Smooth muscle cell (in vitro differentiated cells): ENCODE measurements around the gene TMEM150A. TPM values are rescaled to one million over a fixed set of nuclear protein-coding genes. Genes with fewer than 3 reads are reported as not detected.
"Not testable (repeated sequence)": the region's sequence is repeated elsewhere in the genome, so short reads cannot be mapped to it uniquely, and the experiment has no call there.

ENCODE experiments used
- DNase-seq: peaks from one replicate; lab custom pipeline; 2025; ENCODE audit not compliant: unreplicated experiment; lab: John Stamatoyannopoulos, UW
- H2AFZ ChIP-seq: fragments of 200-600 bp; sonication (generic); 2 replicates; pipeline ENCODE4 v1.6.0; 2016; ENCODE audit warnings: antibody characterized with exemption, low read depth, mild to moderate bottlenecking
- H3F3A ChIP-seq: fragments of 200-600 bp; sonication (generic); 2 replicates; pipeline ENCODE4 v1.6.0; 2017; ENCODE audit warnings: antibody characterized with exemption, low read depth
- H3K27ac ChIP-seq: fragments of 200-600 bp; sonication (generic); 2 replicates; pipeline ENCODE4 v1.5.1; 2016; ENCODE audit warnings: low read depth, mild to moderate bottlenecking
- H3K27me3 ChIP-seq: fragments of 200-600 bp; sonication (generic); 2 replicates; pipeline ENCODE4 v1.6.1; 2016; ENCODE audit warnings: low read depth, mild to moderate bottlenecking
- H3K36me3 ChIP-seq: fragments of 200-600 bp; sonication (generic); 2 replicates; pipeline ENCODE4 v1.5.1; 2016; ENCODE audit warnings: low read depth
- H3K4me1 ChIP-seq: fragments of 200-600 bp; sonication (generic); 2 replicates; pipeline ENCODE4 v1.5.1; 2016; ENCODE audit warnings: low read depth
- H3K4me2 ChIP-seq: fragments of 200-600 bp; sonication (generic); 2 replicates; pipeline ENCODE4 v1.6.0; 2016; ENCODE audit warnings: mild to moderate bottlenecking
- H3K4me3 ChIP-seq: fragments of 200-600 bp; sonication (generic); 2 replicates; pipeline ENCODE4 v1.5.1; 2016; ENCODE audit warnings: mild to moderate bottlenecking
- H3K79me2 ChIP-seq: fragments of 200-600 bp; sonication (generic); 2 replicates; pipeline ENCODE4 v1.6.0; 2016; ENCODE audit warnings: low read depth, mild to moderate bottlenecking
- H3K9ac ChIP-seq: fragments of 200-600 bp; sonication (generic); 2 replicates; pipeline ENCODE4 v1.6.0; 2016; ENCODE audit warnings: low read depth
- H3K9me3 ChIP-seq: fragments of 200-600 bp; sonication (generic); replicated peaks from 2 replicates; pipeline ENCODE4 v1.5.1; 2016; ENCODE audit warnings: low read depth
- H4K20me1 ChIP-seq: fragments of 200-600 bp; sonication (generic); 2 replicates; pipeline ENCODE4 v1.6.0; 2016; ENCODE audit warnings: low read depth
- CTCF ChIP-seq: fragments of 200-600 bp; sonication (generic); IDR thresholded peaks from 2 replicates; pipeline ENCODE4 v1.5.1; 2017; ENCODE audit warnings: borderline replicate concordance, mild to moderate bottlenecking, antibody characterized with exemption; ENCODE audit not compliant: insufficient read depth, poor library complexity, severe bottlenecking
- WGBS: methylation state at CpG from one replicate; pipeline ENCODE4 v1.1.7; 2016; ENCODE audit warnings: low lambda C conversion rate; 5-methylcytosine and 5-hydroxymethylcytosine counted together
- polyA plus RNA-seq: library from polyadenylated mRNA; unstranded; fragments of >200 nt; fragmentation: Nextera tagmentation; extraction: Ambion mirVana; gene quantifications from 2 replicates; pipeline ENCODE4 v1.2.1, GENCODE V29; 2016
- total RNA-seq: library from RNA; depleted of rRNA; stranded (reverse); fragments of >200 nt; gene quantifications from 2 replicates; pipeline ENCODE4 v1.2.3, GENCODE V29; 2014

The TMEM150A gene
- total and polyA plus RNA-seq, 2 experiments from 2014 or later, result 7.7 to 20.0 TPM

DNA sequence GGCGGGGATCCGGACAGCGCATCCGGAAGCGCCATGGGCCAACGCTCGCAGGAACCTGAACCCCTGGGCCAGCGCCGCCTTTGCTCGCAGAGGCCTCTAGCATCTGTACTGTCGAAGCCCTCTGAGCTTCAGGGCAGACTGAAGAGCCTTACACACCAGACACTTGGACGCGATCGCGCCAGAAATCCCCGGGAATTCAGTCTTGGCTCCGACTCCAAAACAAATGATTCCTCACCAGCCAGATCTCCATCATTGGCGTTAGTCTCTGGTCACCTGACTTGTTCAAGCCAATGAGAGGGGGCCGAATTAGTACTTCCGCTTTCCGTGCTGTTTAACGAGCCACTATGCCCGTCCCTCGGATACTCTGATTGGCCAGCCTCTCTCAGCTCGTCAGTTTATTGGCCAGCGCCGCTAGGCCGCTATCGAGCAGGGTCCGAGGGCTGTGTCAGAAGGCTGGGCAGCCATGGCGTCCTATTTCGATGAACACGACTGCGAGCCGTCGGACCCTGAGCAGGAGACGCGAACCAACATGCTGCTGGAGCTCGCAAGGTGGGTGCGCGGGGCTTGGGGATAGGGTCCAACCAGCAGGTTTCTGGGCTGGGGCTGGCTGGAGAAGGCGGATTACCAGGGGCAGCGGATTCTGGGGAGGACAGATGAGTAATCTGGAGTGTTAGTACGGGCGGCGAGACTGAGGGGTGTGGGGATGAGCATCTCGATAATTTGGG, 7.0 kb downstream of the TMEM150A start, which contains the start of gene RNF181:
Gene RNF181, plus strand, starts transcription at position 445 of the 725 bp plus-strand sequence. Its CDS starts 19 bp downstream, at position 464.
- Histone ChIP-seq H4K20me1 (peaks cover 15% of the 10 kb centered on the region), H3K27me3 (no peaks in the 10 kb centered on the region), H3K4me2 (peak within 1 kb of the TSS; percentile 86), H3K4me3 (peak within 1 kb of the TSS; percentile 66), H3K9ac (peak within 1 kb of the TSS; percentile 82), H3K79me2 (peaks cover 18% of the 10 kb centered on the region), H3K36me3 (no peaks in the 10 kb centered on the region), H3F3A (peaks cover 7% of the 10 kb centered on the region), H3K9me3 (no peaks in the 10 kb centered on the region), H3K27ac (peak within 1 kb of the TSS; percentile 80), H3K4me1 (peaks cover 9% of the 10 kb centered on the region), H2AFZ (peak within 1 kb of the TSS; percentile 64)
- TF ChIP-seq CTCF, result no peak
- WGBS, result under 1% methylated on average over 47 of the region's 47 CpGs
- DNase-seq, result peak; percentile 68

- H3K9ac ChIP-seq, result peak overlapping the region; percentile 67
- peak overlapping the region; percentile 80 for H3K27ac ChIP-seq
- H3F3A ChIP-seq, result peaks cover 7% of the 10 kb centered on the region
- no peaks in the 10 kb centered on the region for H3K27me3 ChIP-seq
- peaks cover 18% of the 10 kb centered on the region for H3K79me2 ChIP-seq
- peak overlapping the region; percentile 66 for H3K4me3 ChIP-seq
- peak overlapping the region; percentile 64 for H2AFZ ChIP-seq
- peaks cover 9% of the 10 kb centered on the region for H3K4me1 ChIP-seq
- no peak for DNase-seq
- WGBS, result 29% methylated on average over 13 of the region's 13 CpGs
- H3K36me3 ChIP-seq, result no peaks in the 10 kb centered on the region
- H4K20me1 ChIP-seq, result peaks cover 15% of the 10 kb centered on the region
- no peak for TF ChIP-seq CTCF
- H3K4me2 ChIP-seq, result peak overlapping the region; percentile 83
- no peaks in the 10 kb centered on the region for H3K9me3 ChIP-seq
Measured at GRCh38 chr2:85594715-85595300, 7.7 kb downstream of the TMEM150A start.

DNA sequence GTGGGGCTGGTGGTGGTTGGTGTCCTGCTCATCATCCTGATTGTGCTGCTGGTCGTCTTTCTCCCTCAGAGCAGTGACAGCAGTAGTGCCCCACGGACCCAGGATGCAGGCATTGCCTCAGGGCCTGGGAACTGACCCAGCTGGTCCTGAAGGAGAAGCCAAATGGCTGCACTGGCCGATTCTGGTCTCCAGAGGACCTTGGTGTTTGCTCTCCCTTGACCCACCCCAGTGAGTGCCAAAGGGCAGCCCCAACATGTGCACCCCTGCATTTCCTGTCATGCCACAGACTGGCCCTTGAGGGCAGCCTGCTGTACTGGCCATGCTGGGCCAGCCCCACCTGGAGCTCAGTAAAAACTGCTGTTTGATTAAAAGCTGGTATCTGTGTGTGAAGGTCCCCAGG, 9.5 kb downstream of the TMEM150A start:
- WGBS, result 74% methylated on average over 3 of the region's 3 CpGs
- H3K9ac ChIP-seq, result no peak overlapping the region
- H2AFZ ChIP-seq, result no peak overlapping the region
- peaks cover 9% of the 10 kb centered on the region for H3K4me1 ChIP-seq
- H3K9me3 ChIP-seq, result no peaks in the 10 kb centered on the region
- H3K4me2 ChIP-seq, result no peak overlapping the region
- H4K20me1 ChIP-seq, result peaks cover 15% of the 10 kb centered on the region
- H3K79me2 ChIP-seq, result peaks cover 18% of the 10 kb centered on the region
- peaks cover 7% of the 10 kb centered on the region for H3F3A ChIP-seq
- no peak overlapping the region for H3K4me3 ChIP-seq
- no peak for DNase-seq
- no peak for TF ChIP-seq CTCF
- no peaks in the 10 kb centered on the region for H3K36me3 ChIP-seq
- H3K27ac ChIP-seq, result no peak overlapping the region
- H3K27me3 ChIP-seq, result no peaks in the 10 kb centered on the region

DNA sequence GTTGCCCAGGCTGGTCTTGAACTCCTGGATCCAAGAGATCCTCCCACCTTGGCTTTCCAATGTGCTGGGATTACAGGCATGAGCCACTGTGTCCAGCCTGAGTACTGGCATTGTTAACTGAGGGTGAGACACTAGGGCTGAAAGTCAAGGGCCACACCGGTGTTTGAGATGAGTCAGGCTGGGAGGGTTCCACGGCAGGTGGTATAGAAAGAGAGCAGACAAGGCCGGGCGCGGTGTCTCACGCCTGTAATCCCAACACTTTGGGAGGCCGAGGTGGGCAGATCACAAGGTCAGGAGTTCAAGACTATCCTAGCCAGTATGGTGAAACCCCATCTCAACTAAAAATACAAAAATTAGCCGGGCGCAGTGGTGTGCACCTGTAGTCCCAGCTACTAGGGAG, 10.2 kb downstream of the TMEM150A start:
- not testable (repeated sequence) for H3K27me3 ChIP-seq, H3K4me2 ChIP-seq, H3K9ac ChIP-seq, H2AFZ ChIP-seq, H3F3A ChIP-seq, H3K27ac ChIP-seq, DNase-seq, H3K36me3 ChIP-seq, H3K4me1 ChIP-seq, H3K9me3 ChIP-seq, H3K4me3 ChIP-seq
- 93% methylated on average over 9 of the region's 9 CpGs for WGBS
- H3K79me2 ChIP-seq, result peaks cover 14% of the 10 kb centered on the region
- peaks cover 13% of the 10 kb centered on the region for H4K20me1 ChIP-seq
